Measurements from ENCODE around the gene SBF2.

The SBF2 gene

GRCh38 chr11:9827708-9828107 is 466.3 kb downstream of the SBF2 start:
- Histone ChIP-seq H3K27me3 (replicated peaks; ENCODE audit: control insufficient read depth, insufficient read depth, low read length) (no peaks in the 10 kb centered on the region), H3K36me3 (ENCODE audit: control insufficient read depth, insufficient read depth, low read length, severe bottlenecking) (peaks cover 21% of the 10 kb centered on the region), H3K9ac (ENCODE audit: low read length) (peak overlapping the region; percentile 11), H3K4me1 (ENCODE audit: control insufficient read depth, insufficient read depth, low read length) (peaks cover 30% of the 10 kb centered on the region), H3K9me3 (ENCODE audit: control insufficient read depth, low read length) (no peaks in the 10 kb centered on the region), H3K4me3 (ENCODE audit: low read length) (no peak overlapping the region)
- DNase-seq (ENCODE audit: low read depth), result no peak

GRCh38 chr11:9826390-9826789 is 467.6 kb downstream of the SBF2 start:
- Histone ChIP-seq H3K4me1 (ENCODE audit: control insufficient read depth, insufficient read depth, low read length) (peaks cover 40% of the 10 kb centered on the region), H3K27me3 (replicated peaks; ENCODE audit: control insufficient read depth, insufficient read depth, low read length) (no peaks in the 10 kb centered on the region), H3K36me3 (ENCODE audit: control insufficient read depth, insufficient read depth, low read length, severe bottlenecking) (peaks cover 8% of the 10 kb centered on the region), H3K9me3 (ENCODE audit: control insufficient read depth, low read length) (no peaks in the 10 kb centered on the region), H3K9ac (ENCODE audit: low read length) (no peak overlapping the region), H3K4me3 (ENCODE audit: low read length) (no peak overlapping the region)
- DNase-seq (ENCODE audit: low read depth), result no peak

GRCh38 chr11:9825895-9826294 is 468.1 kb downstream of the SBF2 start:
- no peaks in the 10 kb centered on the region for H3K27me3 ChIP-seq (replicated peaks; ENCODE audit: control insufficient read depth, insufficient read depth, low read length)
- no peaks in the 10 kb centered on the region for H3K9me3 ChIP-seq (ENCODE audit: control insufficient read depth, low read length)
- H3K9ac ChIP-seq (ENCODE audit: low read length), result peak overlapping the region; percentile 18
- peaks cover 45% of the 10 kb centered on the region for H3K4me1 ChIP-seq (ENCODE audit: control insufficient read depth, insufficient read depth, low read length)
- H3K36me3 ChIP-seq (ENCODE audit: control insufficient read depth, insufficient read depth, low read length, severe bottlenecking), result peaks cover 4% of the 10 kb centered on the region
- DNase-seq (ENCODE audit: low read depth), result no peak
- H3K4me3 ChIP-seq (ENCODE audit: low read length), result no peak overlapping the region

- Histone ChIP-seq H3K4me3 (ENCODE audit: low read length) (no peak overlapping the region), H3K9ac (ENCODE audit: low read length) (peak overlapping the region; percentile 18), H3K27me3 (replicated peaks; ENCODE audit: control insufficient read depth, insufficient read depth, low read length) (no peaks in the 10 kb centered on the region), H3K4me1 (ENCODE audit: control insufficient read depth, insufficient read depth, low read length) (peaks cover 50% of the 10 kb centered on the region), H3K36me3 (ENCODE audit: control insufficient read depth, insufficient read depth, low read length, severe bottlenecking) (peaks cover 4% of the 10 kb centered on the region), H3K9me3 (ENCODE audit: control insufficient read depth, low read length) (no peaks in the 10 kb centered on the region)
- peak; percentile 32 for DNase-seq (ENCODE audit: low read depth)
Measured at GRCh38 chr11:9825315-9825714, 468.7 kb downstream of the SBF2 start.

- Histone ChIP-seq H3K9ac (ENCODE audit: low read length) (peak overlapping the region; percentile 60), H3K4me3 (ENCODE audit: low read length) (no peak overlapping the region), H3K9me3 (ENCODE audit: control insufficient read depth, low read length) (no peaks in the 10 kb centered on the region), H3K4me1 (ENCODE audit: control insufficient read depth, insufficient read depth, low read length) (peaks cover 56% of the 10 kb centered on the region), H3K36me3 (ENCODE audit: control insufficient read depth, insufficient read depth, low read length, severe bottlenecking) (peaks cover 4% of the 10 kb centered on the region), H3K27me3 (replicated peaks; ENCODE audit: control insufficient read depth, insufficient read depth, low read length) (no peaks in the 10 kb centered on the region)
- no peak for DNase-seq (ENCODE audit: low read depth)
Measured at GRCh38 chr11:9823887-9824385, 470.1 kb downstream of the SBF2 start.

- no peaks in the 10 kb centered on the region for H3K27me3 ChIP-seq (replicated peaks; ENCODE audit: control insufficient read depth, insufficient read depth, low read length)
- H3K36me3 ChIP-seq (ENCODE audit: control insufficient read depth, insufficient read depth, low read length, severe bottlenecking), result peaks cover 4% of the 10 kb centered on the region
- peak overlapping the region; percentile 60 for H3K9ac ChIP-seq (ENCODE audit: low read length)
- H3K9me3 ChIP-seq (ENCODE audit: control insufficient read depth, low read length), result no peaks in the 10 kb centered on the region
- DNase-seq (ENCODE audit: low read depth), result no peak
- H3K4me3 ChIP-seq (ENCODE audit: low read length), result no peak overlapping the region
- H3K4me1 ChIP-seq (ENCODE audit: control insufficient read depth, insufficient read depth, low read length), result peaks cover 56% of the 10 kb centered on the region
Measured at GRCh38 chr11:9823439-9823838, 470.6 kb downstream of the SBF2 start.

GRCh38 chr11:9821008-9821752 is 472.8 kb downstream of the SBF2 start:
- peak overlapping the region; percentile 73 for H3K9ac ChIP-seq (ENCODE audit: low read length)

GRCh38 chr11:9820260-9820659 is 473.8 kb downstream of the SBF2 start:
- H3K9me3 ChIP-seq (ENCODE audit: control insufficient read depth, low read length), result no peaks in the 10 kb centered on the region
- H3K4me3 ChIP-seq (ENCODE audit: low read length), result no peak overlapping the region
- H3K36me3 ChIP-seq (ENCODE audit: control insufficient read depth, insufficient read depth, low read length, severe bottlenecking), result no peaks in the 10 kb centered on the region
- H3K27me3 ChIP-seq (replicated peaks; ENCODE audit: control insufficient read depth, insufficient read depth, low read length), result no peaks in the 10 kb centered on the region
- peaks cover 58% of the 10 kb centered on the region for H3K4me1 ChIP-seq (ENCODE audit: control insufficient read depth, insufficient read depth, low read length)
- DNase-seq (ENCODE audit: low read depth), result peak; percentile 18
- peak overlapping the region; percentile 73 for H3K9ac ChIP-seq (ENCODE audit: low read length)

More at GRCh38 chr11:9821008-9821752, 472.8 kb downstream of the SBF2 start:
- Histone ChIP-seq H3K9me3 (ENCODE audit: control insufficient read depth, low read length) (no peaks in the 10 kb centered on the region), H3K4me3 (ENCODE audit: low read length) (no peak overlapping the region), H3K4me1 (ENCODE audit: control insufficient read depth, insufficient read depth, low read length) (peaks cover 58% of the 10 kb centered on the region), H3K27me3 (replicated peaks; ENCODE audit: control insufficient read depth, insufficient read depth, low read length) (no peaks in the 10 kb centered on the region), H3K36me3 (ENCODE audit: control insufficient read depth, insufficient read depth, low read length, severe bottlenecking) (no peaks in the 10 kb centered on the region)
- peak; percentile 65 for DNase-seq (ENCODE audit: low read depth)

GRCh38 chr11:9817191-9817590 is 476.8 kb downstream of the SBF2 start:
- Histone ChIP-seq H3K4me3 (ENCODE audit: low read length) (no peak overlapping the region), H3K9me3 (ENCODE audit: control insufficient read depth, low read length) (no peaks in the 10 kb centered on the region), H3K27me3 (replicated peaks; ENCODE audit: control insufficient read depth, insufficient read depth, low read length) (no peaks in the 10 kb centered on the region), H3K4me1 (ENCODE audit: control insufficient read depth, insufficient read depth, low read length) (peaks cover 56% of the 10 kb centered on the region), H3K9ac (ENCODE audit: low read length) (peak overlapping the region; percentile 56), H3K36me3 (ENCODE audit: control insufficient read depth, insufficient read depth, low read length, severe bottlenecking) (peaks cover 13% of the 10 kb centered on the region)
- peak; percentile 73 for DNase-seq (ENCODE audit: low read depth)

- no peaks in the 10 kb centered on the region for H3K27me3 ChIP-seq (replicated peaks; ENCODE audit: control insufficient read depth, insufficient read depth, low read length)
- DNase-seq (ENCODE audit: low read depth), result peak; percentile 36
Measured at GRCh38 chr11:9815486-9816136, 478.4 kb downstream of the SBF2 start.

GRCh38 chr11:9814108-9814507 is 479.9 kb downstream of the SBF2 start:
- Histone ChIP-seq H3K4me3 (ENCODE audit: low read length) (no peak overlapping the region), H3K9me3 (ENCODE audit: control insufficient read depth, low read length) (no peaks in the 10 kb centered on the region), H3K27me3 (replicated peaks; ENCODE audit: control insufficient read depth, insufficient read depth, low read length) (no peaks in the 10 kb centered on the region), H3K36me3 (ENCODE audit: control insufficient read depth, insufficient read depth, low read length, severe bottlenecking) (peaks cover 30% of the 10 kb centered on the region), H3K9ac (ENCODE audit: low read length) (peak overlapping the region; percentile 86), H3K4me1 (ENCODE audit: control insufficient read depth, insufficient read depth, low read length) (peaks cover 32% of the 10 kb centered on the region)
- DNase-seq (ENCODE audit: low read depth), result no peak

More at GRCh38 chr11:9815486-9816136, 478.4 kb downstream of the SBF2 start:
- Histone ChIP-seq H3K4me3 (ENCODE audit: low read length) (no peak overlapping the region), H3K9me3 (ENCODE audit: control insufficient read depth, low read length) (no peaks in the 10 kb centered on the region), H3K9ac (ENCODE audit: low read length) (peak overlapping the region; percentile 86), H3K4me1 (ENCODE audit: control insufficient read depth, insufficient read depth, low read length) (peaks cover 41% of the 10 kb centered on the region), H3K36me3 (ENCODE audit: control insufficient read depth, insufficient read depth, low read length, severe bottlenecking) (peaks cover 28% of the 10 kb centered on the region)

Measured in adipocyte (in vitro differentiated cells).